HepG2 (cell line): ENCODE measurements around the gene TRAPPC10. TPM values are rescaled to one million over a fixed set of nuclear protein-coding genes. Genes with fewer than 3 reads are reported as not detected.

Source experiments
- ATAC-seq: fragments of 200-7000 bp; cut with Tn5 transposase; 3 replicates; pipeline ENCODE4 v1.9.1; 2020; ENCODE audit warnings: mild to moderate bottlenecking, moderate library complexity
- BruUV-seq: library from RNA; stranded (reverse); fragments of 400-500 nt; replicated peaks from 2 replicates; lab custom pipeline; 2021; lab: Mats Ljungman, UMichigan
- CTCF ChIA-PET: fragments of 300-600 bp; formaldehyde crosslinking; extraction: SDS; loops from one replicate; lab custom pipeline; 2021; ENCODE audit warnings: low total read pairs, inconsistent platforms, low intra/inter-chr PET ratio; lab: Yijun Ruan, JAX
- POLR2A ChIA-PET: fragments of 350-600 bp; sonication (Branson Sonifier 250); formaldehyde crosslinking; loops from one replicate; lab custom pipeline; 2020; ENCODE audit warnings: antibody characterized with exemption, inconsistent platforms; lab: Yijun Ruan, JAX
- DNase-seq: peaks from one replicate; pipeline ENCODE4 v3.0.0-alpha.2; 2015; ENCODE audit warnings: low spot score
- FAIRE-seq: peaks from 3 replicates; lab custom pipeline; 2011; peaks lifted over from hg19 to GRCh38; lab: Jason Lieb, UNC
- H2AFZ ChIP-seq: one replicate; pipeline ENCODE4 v1.6.1; 2011; ENCODE audit warnings: low read length, inconsistent platforms
- H3K27ac ChIP-seq: fragments of 300-600 bp; 3 replicates; pipeline ENCODE4 v1.8.0; 2011; ENCODE audit warnings: mixed run types, mild to moderate bottlenecking, mixed read lengths, low read length, inconsistent platforms; ENCODE audit not compliant: insufficient read depth; ENCODE audit errors: extremely low read length
- H3K27me3 ChIP-seq, 2 experiments: fragments of 200-600 bp in 1 of 2; 2 replicates in 1 of 2; 3 replicates in 1 of 2; pipeline versions ENCODE4 v1.6.0 to v1.8.0; 2011; ENCODE audit warnings: low read length in 2 of 2, mild to moderate bottlenecking in 2 of 2, moderate library complexity in 2 of 2, inconsistent platforms in 1 of 2; ENCODE audit not compliant: insufficient read depth in 2 of 2, control insufficient read depth in 1 of 2
- H3K36me3 ChIP-seq, 2 experiments: fragments of 200-600 bp in 1 of 2; replicated peaks in 1 of 2; 2 replicates in 1 of 2; 3 replicates in 1 of 2; pipeline versions ENCODE4 v1.5.1 to v1.8.0; 2011; ENCODE audit warnings: low read length in 2 of 2, inconsistent platforms in 1 of 2; ENCODE audit not compliant: insufficient read depth in 2 of 2, control insufficient read depth in 1 of 2
- H3K4me1 ChIP-seq: 2 replicates; pipeline ENCODE4 v1.5.1; 2012; ENCODE audit warnings: low read length, inconsistent platforms; ENCODE audit not compliant: insufficient read depth
- H3K4me2 ChIP-seq: 2 replicates; pipeline ENCODE4 v1.6.0; 2011; ENCODE audit warnings: low read depth, low read length, inconsistent platforms
- H3K4me3 ChIP-seq, 3 experiments: fragments of 200-600 bp in 1 of 3; sonication (generic), shearing (Covaris generic) in 1 of 3; replicated peaks in 1 of 3; 2 replicates each; pipeline ENCODE4 v1.5.1; 2011 to 2016; ENCODE audit warnings: low read length in 3 of 3, inconsistent platforms in 2 of 3, low read depth in 2 of 3, mild to moderate bottlenecking in 2 of 3, control low read depth in 1 of 3, mixed read lengths in 1 of 3; ENCODE audit not compliant: insufficient read depth in 1 of 3
- H3K79me2 ChIP-seq: one replicate; pipeline ENCODE4 v1.6.1; 2011; ENCODE audit warnings: low read length, inconsistent platforms; ENCODE audit not compliant: insufficient read depth
- H3K9ac ChIP-seq: 2 replicates; pipeline ENCODE4 v1.6.0; 2011; ENCODE audit warnings: mild to moderate bottlenecking, low read depth, low read length, inconsistent platforms; ENCODE audit not compliant: insufficient read depth
- H3K9me3 ChIP-seq: 2 replicates; pipeline ENCODE4 v1.5.1; 2012; ENCODE audit warnings: mild to moderate bottlenecking, low read length
- H4K20me1 ChIP-seq: 2 replicates; pipeline ENCODE4 v1.6.0; 2011; ENCODE audit warnings: inconsistent platforms, mild to moderate bottlenecking, low read length, moderate library complexity; ENCODE audit not compliant: insufficient read depth
- CCAR2 ChIP-seq: fragments of 200-400 bp; formaldehyde crosslinking; optimal IDR thresholded peaks from 2 replicates; pipeline ENCODE3; 2018; ENCODE audit warnings: low read depth, mild to moderate bottlenecking, low read length, moderate library complexity
- DBP ChIP-seq: sonication (generic); formaldehyde crosslinking; IDR thresholded peaks from 2 replicates; pipeline ENCODE4 v1.4.0; 2020; ENCODE audit warnings: missing genetic modification reagents; ENCODE audit errors: not compliant biosample characterization
- ELF4 ChIP-seq: sonication (generic); formaldehyde crosslinking; IDR thresholded peaks from 2 replicates; pipeline ENCODE4 v1.5.0; 2020; ENCODE audit warnings: missing genetic modification reagents, mild to moderate bottlenecking, moderate library complexity, borderline replicate concordance
- ERF ChIP-seq: IDR thresholded peaks from 2 replicates; pipeline ENCODE4 v1.6.1; 2018; ENCODE audit warnings: missing biosample characterization, missing genetic modification reagents
- FUBP1 ChIP-seq: sonication (generic); formaldehyde crosslinking; IDR thresholded peaks from 2 replicates; pipeline ENCODE4 v1.5.1; 2020; ENCODE audit warnings: missing genetic modification reagents, mild to moderate bottlenecking, borderline replicate concordance
- JUNB ChIP-seq: sonication (generic); formaldehyde crosslinking; IDR thresholded peaks from 2 replicates; pipeline ENCODE4 v1.8.0; 2022; ENCODE audit warnings: missing genetic modification reagents, mild to moderate bottlenecking, borderline replicate concordance
- MEF2D ChIP-seq: sonication (generic); formaldehyde crosslinking; IDR thresholded peaks from 2 replicates; pipeline ENCODE4 v1.5.1; 2020; ENCODE audit warnings: mild to moderate bottlenecking, missing genetic modification reagents
- NFE2L2 ChIP-seq: fragments of 150-350 bp; IDR thresholded peaks from 2 replicates; pipeline ENCODE4 v1.6.1; 2014; ENCODE audit warnings: low read length
- NR2F6 ChIP-seq, 2 experiments: IDR thresholded peaks; 2 replicates each; pipeline ENCODE4 v1.6.1; 2016; ENCODE audit warnings: antibody characterized with exemption in 1 of 2, mild to moderate bottlenecking in 1 of 2
- PAF1 ChIP-seq: IDR thresholded peaks from 2 replicates; pipeline ENCODE4 v1.6.1; 2016; ENCODE audit warnings: missing genetic modification reagents, missing compliant biosample characterization
- RBM22 ChIP-seq: fragments of 200-400 bp; formaldehyde crosslinking; optimal IDR thresholded peaks from 2 replicates; pipeline ENCODE3; 2017; ENCODE audit warnings: mild to moderate bottlenecking, low read length, moderate library complexity
- TOPORS ChIP-seq: sonication (generic); formaldehyde crosslinking; IDR thresholded peaks from 2 replicates; pipeline ENCODE4 v1.8.0; 2023; ENCODE audit warnings: mild to moderate bottlenecking, missing genetic modification reagents
- ZFP36L2 ChIP-seq: sonication (generic); formaldehyde crosslinking; IDR thresholded peaks from 2 replicates; pipeline ENCODE4 v1.4.0; 2020; ENCODE audit warnings: missing genetic modification reagents
- ZNF230 ChIP-seq: sonication (generic); formaldehyde crosslinking; IDR thresholded peaks from 2 replicates; pipeline ENCODE4 v1.4.0; 2020; ENCODE audit warnings: mild to moderate bottlenecking, missing genetic modification reagents
- ZNF598 ChIP-seq: sonication (generic); formaldehyde crosslinking; IDR thresholded peaks from 2 replicates; pipeline ENCODE4 v1.5.1; 2020; ENCODE audit warnings: mild to moderate bottlenecking, missing genetic modification reagents, borderline replicate concordance
- ZNF703 ChIP-seq: sonication (generic); formaldehyde crosslinking; IDR thresholded peaks from 2 replicates; pipeline ENCODE4 v1.5.1; 2020; ENCODE audit warnings: missing genetic modification reagents, mild to moderate bottlenecking, moderate library complexity, borderline replicate concordance
- ZNF883 ChIP-seq: sonication (generic); formaldehyde crosslinking; IDR thresholded peaks from 2 replicates; pipeline ENCODE4 v1.5.1; 2020; ENCODE audit warnings: mild to moderate bottlenecking, missing genetic modification reagents; ENCODE audit errors: not compliant biosample characterization
- WGBS: methylation state at CpG from one replicate; pipeline ENCODE4 v1.1.6; 2017; ENCODE audit warnings: low lambda C conversion rate; 5-methylcytosine and 5-hydroxymethylcytosine counted together
- in situ Hi-C: cut with HindIII; loops from 2 replicates; pipeline ENCODE4 v1.10.0; 2017; ENCODE audit warnings: low pct_unique_long_range_greater_than_20kb; ENCODE audit not compliant: extremely low pct_ligation_motif_present
- intact Hi-C: fragments of 100-400 bp; cut with micrococcal nuclease; formaldehyde crosslinking; loops from one replicate; pipeline ENCODE4 v1.10.0; 2022; ENCODE audit not compliant: unreplicated experiment
- polyA plus RNA-seq, 8 experiments: library from polyadenylated mRNA; depleted of rRNA in 3 of 8; stranded (reverse) in 7 of 8; unstranded in 1 of 8; fragments of >200 nt; fragmentation: Illumina TruSeq in 4 of 8; extraction: Trizol in 4 of 8; gene quantifications; 2 replicates each; pipeline versions ENCODE4 v1.2.1 to v1.2.3, GENCODE V29; 2011 to 2016; ENCODE audit warnings: low read depth in 4 of 8, missing spikeins in 1 of 8, mixed read lengths in 1 of 8; ENCODE audit not compliant: insufficient read depth in 1 of 8
- total RNA-seq, 5 experiments: library from RNA; depleted of rRNA; stranded (reverse); fragments of >200 nt; fragmentation: Illumina TruSeq; extraction: Trizol; gene quantifications; 2 replicates each; pipeline ENCODE4 v1.2.3, GENCODE V29; 2016; ENCODE audit warnings: low read depth in 1 of 5

The TRAPPC10 gene
- total and polyA plus RNA-seq, 2 of the 13 experiments (the other 11 are each of a cell fraction or from before 2014, with no cell fraction given): 10.6 to 16.5 TPM

GRCh38 chr21:44059710-44060109, 47.6 kb downstream of the TRAPPC10 start (continued):
- TF ChIP-seq CCAR2: no peak
- TF ChIP-seq, all 625 proteins: peak for 0

- no peak; the same call in 2 of the 3 replicates for ATAC-seq
- H3K79me2 ChIP-seq: no peaks in the 10 kb centered on the region
- BruUV-seq: no TSS peak
- peaks cover 15% of the 10 kb centered on the region for H3K4me1 ChIP-seq
- no peak overlapping the region for H3K9ac ChIP-seq
- WGBS: 98% methylated on average over 6 of the region's 7 CpGs
- DNase-seq: no peak
- intact Hi-C loops: no loop called here
- H3K4me2 ChIP-seq: no peak overlapping the region
- peaks cover 4% of the 10 kb centered on the region; the same call in 1 of the 2 replicates for H4K20me1 ChIP-seq
- H3K27ac ChIP-seq: no peak overlapping the region
- no peak overlapping the region for H3K4me3 ChIP-seq
- peaks cover 15 to 58% of the 10 kb centered on the region in 2 experiments; a peak in 4 of 5 replicates for H3K36me3 ChIP-seq
- H2AFZ ChIP-seq: no peak overlapping the region
- ChIA-PET CTCF (no interaction called here), POLR2A (no interaction called here)
- FAIRE-seq: no peak
- H3K27me3 ChIP-seq: no peaks in the 10 kb centered on the region
- H3K9me3 ChIP-seq: no peaks in the 10 kb centered on the region
- in situ Hi-C loops: no loop called here
- TF ChIP-seq ELF4 (CRISPR knock-in tag) (no peak), RBM22 (no peak), NR2F6 (IDR thresholded peaks at IDR 0.05) (no peak), NR2F6 (CRISPR knock-in tag; IDR thresholded peaks at IDR 0.05) (no peak), ZFP36L2 (CRISPR knock-in tag) (no peak), ZNF883 (CRISPR knock-in tag) (no peak), PAF1 (CRISPR knock-in tag) (no peak), ZNF230 (CRISPR knock-in tag) (no peak), TOPORS (CRISPR knock-in tag) (no peak), JUNB (no peak), DBP (CRISPR knock-in tag) (no peak), ZNF598 (no peak), FUBP1 (no peak), ERF (CRISPR knock-in tag) (no peak), MEF2D (CRISPR knock-in tag) (no peak), ZNF703 (CRISPR knock-in tag) (no peak), NFE2L2 (no peak)
These were observed 50.3 kb downstream of the TRAPPC10 start for GRCh38 chr21:44062380-44062779.
